ENCODE data around the gene TBC1D17. TPM values are rescaled to one million over a fixed set of nuclear protein-coding genes. Genes with fewer than 3 reads are reported as not detected.

TBC1D17 gene
- total and polyA plus RNA-seq, 10 of the 15 experiments (the other 5 are each of a cell fraction or from before 2014, with no cell fraction given), result 0.42 to 20.4 (median 11.2) TPM

DNA sequence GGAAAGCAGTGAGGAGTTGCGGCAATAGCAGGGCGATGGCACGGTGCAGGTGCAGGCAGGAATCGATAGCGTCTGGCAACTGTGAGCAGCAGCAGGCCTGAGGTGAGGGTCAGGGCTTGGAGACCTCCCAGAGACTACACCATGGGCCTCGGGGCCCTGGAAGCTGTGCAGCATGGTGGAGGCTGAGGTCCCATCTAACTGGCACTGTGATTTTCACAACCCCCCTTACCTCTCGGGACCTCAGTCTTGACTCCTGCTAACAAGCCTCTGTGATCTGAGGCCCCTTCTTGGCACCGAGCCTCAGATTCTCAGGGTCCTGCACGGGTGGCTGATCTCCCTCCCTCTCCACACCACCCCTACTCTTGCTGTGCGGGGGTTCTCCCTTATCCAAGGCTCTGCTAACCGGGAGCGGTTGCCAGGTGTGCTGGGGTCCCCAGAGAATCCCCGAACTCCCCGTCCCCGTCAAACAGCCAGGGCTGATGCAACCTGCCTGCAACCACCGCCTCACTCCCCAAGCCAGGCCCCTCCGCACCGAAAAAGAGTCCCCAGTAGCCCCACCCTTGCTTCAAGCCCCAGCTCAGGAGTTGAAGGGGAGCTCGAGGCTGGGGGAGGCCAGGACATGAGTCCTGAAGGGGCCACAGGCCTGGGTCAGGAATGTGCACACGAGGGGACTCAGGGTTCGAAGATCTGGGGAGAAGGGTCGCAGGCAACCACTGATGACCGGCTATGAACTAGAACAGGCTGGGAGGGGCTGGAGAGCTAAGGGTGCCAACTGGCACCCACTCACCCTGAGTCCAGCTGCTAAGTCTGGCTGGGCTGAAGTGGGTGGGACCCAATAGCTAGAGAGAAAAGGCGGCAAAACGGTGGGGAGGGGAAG, 46.7 kb downstream of the TBC1D17 start (continued):
- TF ChIP-seq BCLAF1 (IDR thresholded peaks at IDR 0.05), result no peak
- TF ChIP-seq TCF3 (IDR thresholded peaks at IDR 0.05; ENCODE audit: borderline replicate concordance, insufficient read depth, low read depth, low read length), result no peak
- 0 out of 2 replicates have a peak, but pooled peaks have one; percentile 22 for TF ChIP-seq ESRRA (IDR thresholded peaks at IDR 0.05; ENCODE audit: low read length)
- no peak for TF ChIP-seq SUZ12 (IDR thresholded peaks at IDR 0.05; ENCODE audit: unreplicated experiment)
- TF ChIP-seq EP300 (IDR thresholded peaks at IDR 0.05; ENCODE audit: borderline replicate concordance in 1 of 2, control insufficient read depth in 1 of 2, low read depth in 2 of 2, low read length in 2 of 2), result 0 out of 4 replicates have a peak, but pooled peaks of 1 of the 2 experiments have one; percentile 36
- no peak for TF ChIP-seq SIX5 (IDR thresholded peaks at IDR 0.05; ENCODE audit: low read depth, low read length, severe bottlenecking)
- no peak for TF ChIP-seq ATF2 (IDR thresholded peaks at IDR 0.05; ENCODE audit: low read length)
- 0 out of 2 replicates have a peak, but pooled peaks have one; percentile 28 for TF ChIP-seq IRF4 (IDR thresholded peaks at IDR 0.05; ENCODE audit: low read depth, low read length)
- no peak for TF ChIP-seq RAD51 (IDR thresholded peaks at IDR 0.05)
- peak; percentile 50 to 98; a peak in 2 of 4 replicates for TF ChIP-seq CEBPB (IDR thresholded peaks at IDR 0.05; ENCODE audit: borderline replicate concordance in 1 of 2, low read depth in 2 of 2, low read length in 2 of 2)
- peak; percentile 28; the same call in 1 of the 2 replicates for TF ChIP-seq SMC3 (IDR thresholded peaks at IDR 0.05; ENCODE audit: borderline replicate concordance, low read length)
- peak; percentile 60; the same call in 1 of the 2 replicates for TF ChIP-seq TAF1 (IDR thresholded peaks at IDR 0.05; ENCODE audit: borderline replicate concordance, low read depth, low read length)
- no peak for TF ChIP-seq HDAC6 (IDR thresholded peaks at IDR 0.05; ENCODE audit: unreplicated experiment)
- no peak for TF ChIP-seq CHD4 (IDR thresholded peaks at IDR 0.05)
- TF ChIP-seq KLF5 (IDR thresholded peaks at IDR 0.05; ENCODE audit: partially characterized antibody), result no peak
- TF ChIP-seq SREBF1 (IDR thresholded peaks at IDR 0.05; ENCODE audit: low read length), result 0 out of 2 replicates have a peak, but pooled peaks have one; percentile 11
- TF ChIP-seq, protein P1, sequence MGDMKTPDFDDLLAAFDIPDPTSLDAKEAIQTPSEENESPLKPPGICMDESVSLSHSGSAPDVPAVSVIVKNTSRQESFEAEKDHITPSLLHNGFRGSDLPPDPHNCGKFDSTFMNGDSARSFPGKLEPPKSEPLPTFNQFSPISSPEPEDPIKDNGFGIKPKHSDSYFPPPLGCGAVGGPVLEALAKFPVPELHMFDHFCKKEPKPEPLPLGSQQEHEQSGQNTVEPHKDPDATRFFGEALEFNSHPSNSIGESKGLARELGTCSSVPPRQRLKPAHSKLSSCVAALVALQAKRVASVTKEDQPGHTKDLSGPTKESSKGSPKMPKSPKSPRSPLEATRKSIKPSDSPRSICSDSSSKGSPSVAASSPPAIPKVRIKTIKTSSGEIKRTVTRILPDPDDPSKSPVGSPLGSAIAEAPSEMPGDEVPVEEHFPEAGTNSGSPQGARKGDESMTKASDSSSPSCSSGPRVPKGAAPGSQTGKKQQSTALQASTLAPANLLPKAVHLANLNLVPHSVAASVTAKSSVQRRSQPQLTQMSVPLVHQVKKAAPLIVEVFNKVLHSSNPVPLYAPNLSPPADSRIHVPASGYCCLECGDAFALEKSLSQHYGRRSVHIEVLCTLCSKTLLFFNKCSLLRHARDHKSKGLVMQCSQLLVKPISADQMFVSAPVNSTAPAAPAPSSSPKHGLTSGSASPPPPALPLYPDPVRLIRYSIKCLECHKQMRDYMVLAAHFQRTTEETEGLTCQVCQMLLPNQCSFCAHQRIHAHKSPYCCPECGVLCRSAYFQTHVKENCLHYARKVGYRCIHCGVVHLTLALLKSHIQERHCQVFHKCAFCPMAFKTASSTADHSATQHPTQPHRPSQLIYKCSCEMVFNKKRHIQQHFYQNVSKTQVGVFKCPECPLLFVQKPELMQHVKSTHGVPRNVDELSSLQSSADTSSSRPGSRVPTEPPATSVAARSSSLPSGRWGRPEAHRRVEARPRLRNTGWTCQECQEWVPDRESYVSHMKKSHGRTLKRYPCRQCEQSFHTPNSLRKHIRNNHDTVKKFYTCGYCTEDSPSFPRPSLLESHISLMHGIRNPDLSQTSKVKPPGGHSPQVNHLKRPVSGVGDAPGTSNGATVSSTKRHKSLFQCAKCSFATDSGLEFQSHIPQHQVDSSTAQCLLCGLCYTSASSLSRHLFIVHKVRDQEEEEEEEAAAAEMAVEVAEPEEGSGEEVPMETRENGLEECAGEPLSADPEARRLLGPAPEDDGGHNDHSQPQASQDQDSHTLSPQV (IDR thresholded peaks at IDR 0.05), result no peak
- 0 out of 2 replicates have a peak, but pooled peaks have one; percentile 28 for TF ChIP-seq BACH1 (IDR thresholded peaks at IDR 0.05; ENCODE audit: borderline replicate concordance)
- TF ChIP-seq KDM1A (IDR thresholded peaks at IDR 0.05; ENCODE audit: borderline replicate concordance), result no peak
- TF ChIP-seq NFXL1 (IDR thresholded peaks at IDR 0.05; ENCODE audit: borderline replicate concordance), result no peak
- TF ChIP-seq TCF12 (IDR thresholded peaks at IDR 0.05; ENCODE audit: low read depth, low read length), result peak; percentile 75; the same call in 1 of the 2 replicates
